ENCODE measurements around the gene BOK. TPM values are rescaled to one million over a fixed set of nuclear protein-coding genes. Genes with fewer than 3 reads are reported as not detected.
A peak's percentile ranks its signal among the peaks of the same experiment; 100 is the strongest.
"Not testable (repeated sequence)": the region's sequence is repeated elsewhere in the genome, so short reads cannot be mapped to it uniquely, and the experiment has no call there.

Gene BOK
- total RNA-seq, 1 donor from 2014 or later, result 4.5 TPM

GRCh38 chr2:241586564-241587264 lies 28.2 kb downstream of the BOK start:
- DNase-seq (ENCODE audit: missing footprints) (no peak), ATAC-seq (no peak)
- intact Hi-C loops (cut with DNase I), result no loop called here

GRCh38 chr2:241589863-241590262 lies 31.3 kb downstream of the BOK start:
- DNase-seq (ENCODE audit: missing footprints); ATAC-seq; intact Hi-C loops (cut with DNase I): not testable (repeated sequence)

DNA sequence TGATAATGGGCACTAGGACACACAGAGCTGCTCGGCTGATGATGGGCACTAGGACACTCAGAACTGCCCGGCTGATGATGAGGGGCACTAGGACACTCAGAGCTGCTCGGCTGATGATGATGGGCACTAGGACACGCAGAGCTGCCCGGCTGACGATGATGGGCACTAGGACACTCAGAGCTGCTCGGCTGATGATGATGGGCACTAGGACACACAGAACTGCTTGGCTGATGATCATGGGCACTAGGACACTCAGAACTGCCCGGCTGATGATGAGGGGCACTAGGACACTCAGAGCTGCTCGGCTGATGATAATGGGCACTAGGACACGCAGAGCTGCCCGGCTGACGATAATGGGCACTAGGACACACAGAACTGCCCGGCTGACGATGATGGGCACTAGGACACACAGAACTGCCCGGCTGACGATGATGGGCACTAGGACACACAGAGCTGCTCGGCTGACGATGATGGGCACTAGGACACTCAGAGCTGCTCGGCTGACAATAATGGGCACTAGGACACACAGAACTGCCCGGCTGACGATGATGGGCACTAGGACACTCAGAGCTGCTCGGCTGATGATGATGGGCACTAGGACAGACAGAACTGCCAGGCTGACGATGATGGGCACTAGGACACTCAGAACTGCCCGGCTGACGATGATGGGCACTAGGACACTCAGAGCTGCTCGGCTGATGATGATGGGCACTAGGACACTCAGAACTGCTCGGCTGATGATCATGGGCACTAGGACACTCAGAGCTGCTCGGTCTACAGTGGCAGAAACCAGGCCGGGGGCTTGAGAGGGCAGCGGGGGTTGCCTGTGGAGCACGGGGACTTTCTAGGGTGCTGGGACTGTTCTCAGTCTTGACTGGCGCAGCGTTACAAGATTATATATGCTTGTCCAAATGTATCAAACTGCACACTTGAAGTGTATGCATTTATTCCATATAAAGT lies 32.2 kb downstream of the BOK start:
- DNase-seq (ENCODE audit: missing footprints); intact Hi-C loops (cut with DNase I); ATAC-seq: not testable (repeated sequence)

DNA sequence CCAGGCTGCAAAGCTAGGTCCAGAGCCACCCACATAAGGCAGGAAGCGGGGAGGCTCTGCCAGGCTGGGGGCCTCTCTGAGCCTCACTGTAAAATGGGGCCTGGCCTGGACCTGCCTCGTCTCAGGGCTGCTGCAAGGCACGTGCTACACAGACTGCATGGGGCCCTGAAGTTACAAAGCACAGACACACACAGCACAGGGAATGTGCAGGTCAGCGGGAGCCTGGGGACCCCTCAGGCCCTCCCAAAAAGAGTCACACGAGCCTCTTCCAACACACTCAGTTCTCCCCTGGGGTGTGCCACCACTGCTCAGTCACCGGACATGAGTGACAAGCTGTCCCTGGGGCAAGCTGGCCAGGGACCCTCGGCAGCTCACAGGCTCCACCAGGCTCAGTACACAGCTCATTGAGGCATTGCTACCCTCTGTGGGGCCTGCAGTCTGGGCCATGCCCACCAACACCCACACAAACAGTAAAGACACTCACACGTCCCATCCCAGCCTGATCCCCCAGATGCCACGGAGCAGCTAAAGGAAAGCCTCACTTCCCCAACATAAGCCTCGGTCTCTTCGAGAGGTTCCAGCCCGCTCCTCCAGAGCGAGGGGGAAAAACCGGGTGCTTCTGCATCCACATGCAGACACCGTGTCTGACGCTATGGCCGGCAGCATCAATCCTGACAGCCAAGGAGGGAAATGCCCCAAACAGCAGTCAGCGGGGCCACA lies 33.7 kb downstream of the BOK start:
- intact Hi-C loops (cut with DNase I), result no loop called here
- DNase-seq (ENCODE audit: missing footprints) (no peak), ATAC-seq (peak; percentile 20)

- no peak for DNase-seq (ENCODE audit: missing footprints)
- no peak for ATAC-seq
- intact Hi-C loops (cut with DNase I), result no loop called here
These were observed 34.7 kb downstream of the BOK start for GRCh38 chr2:241593271-241593670.

DNA sequence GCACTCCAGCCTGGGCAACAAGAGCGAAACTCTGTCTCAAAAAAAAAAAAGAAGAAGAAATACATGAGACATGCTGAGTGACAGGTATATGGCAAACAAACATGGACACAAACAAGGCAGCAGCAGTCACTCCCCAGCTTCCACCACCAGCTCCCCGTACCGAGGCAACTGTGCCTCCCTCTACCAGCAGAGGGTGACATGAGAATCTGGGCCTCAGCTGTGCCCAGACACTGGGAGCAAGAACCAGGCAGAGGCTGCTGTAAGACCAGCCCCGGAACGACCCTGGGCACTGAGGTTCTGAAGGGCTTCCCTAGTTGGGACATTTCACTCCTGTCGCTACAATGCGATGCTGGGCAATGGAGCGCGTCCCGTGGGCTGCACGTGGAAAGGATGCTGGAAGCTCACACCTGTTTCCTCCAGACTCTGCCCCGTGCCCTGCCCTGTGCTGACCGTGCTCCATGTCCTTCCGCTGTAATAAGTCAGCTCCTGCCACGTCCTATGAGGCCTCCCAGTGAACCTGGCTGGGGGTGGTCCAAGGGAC lies 37.1 kb downstream of the BOK start:
- DNase-seq (ENCODE audit: missing footprints), result no peak
- intact Hi-C loops (cut with DNase I), result no loop called here
- no peak for ATAC-seq

DNA sequence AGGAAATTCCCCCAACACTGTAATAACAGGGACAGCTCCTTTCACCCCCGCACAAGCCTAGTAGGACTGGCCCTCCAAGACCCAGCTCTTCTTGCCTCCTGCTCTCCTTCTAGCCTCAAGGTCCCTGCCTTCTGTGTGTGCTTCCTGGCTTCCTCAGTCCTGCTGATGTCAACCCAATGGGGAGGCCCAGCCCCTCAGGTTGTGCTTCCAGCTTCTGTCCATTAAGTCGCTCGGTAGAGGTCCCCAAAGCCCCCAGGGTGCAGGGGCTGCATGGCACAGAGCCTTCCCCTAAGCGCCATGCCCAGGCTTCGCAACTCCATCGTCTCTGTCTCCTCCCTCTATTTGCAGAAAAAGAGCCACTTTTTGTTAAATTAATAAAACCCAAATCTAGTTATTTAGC lies 39.0 kb downstream of the BOK start:
- intact Hi-C loops (cut with DNase I), result no loop called here
- no peak for ATAC-seq
- no peak for DNase-seq (ENCODE audit: missing footprints)

DNA sequence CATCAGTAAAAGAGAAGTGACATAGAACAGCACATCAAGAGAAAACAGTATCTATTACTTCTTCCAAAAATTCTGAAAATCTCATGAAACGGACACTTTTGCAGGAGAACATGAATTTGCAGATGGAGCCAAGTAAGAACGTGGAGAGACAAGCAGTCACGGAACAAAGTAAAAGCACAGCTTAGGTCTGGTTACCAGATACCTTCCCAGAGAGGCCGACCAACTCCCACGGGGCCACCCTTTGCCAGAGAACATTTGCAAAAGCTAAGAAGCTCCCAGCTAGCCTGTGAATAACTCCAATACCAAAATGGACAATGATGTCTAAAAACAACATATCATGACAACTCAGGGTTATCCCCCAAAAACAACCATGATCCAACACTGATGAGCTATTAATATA lies 39.5 kb downstream of the BOK start:
- intact Hi-C loops (cut with DNase I), result no loop called here
- no peak for DNase-seq (ENCODE audit: missing footprints)
- no peak for ATAC-seq

- DNase-seq (ENCODE audit: missing footprints), result no peak
- ATAC-seq, result no peak
- intact Hi-C loops (cut with DNase I), result no loop called here
These were observed 39.9 kb downstream of the BOK start for GRCh38 chr2:241598487-241598886.

- intact Hi-C loops (cut with DNase I), result no loop called here
- no peak for DNase-seq (ENCODE audit: missing footprints)
- no peak for ATAC-seq
These were observed 41.1 kb downstream of the BOK start for GRCh38 chr2:241599615-241600014.

GRCh38 chr2:241601841-241602240 lies 43.3 kb downstream of the BOK start:
- ATAC-seq, result no peak
- intact Hi-C loops (cut with DNase I), result no loop called here

DNA sequence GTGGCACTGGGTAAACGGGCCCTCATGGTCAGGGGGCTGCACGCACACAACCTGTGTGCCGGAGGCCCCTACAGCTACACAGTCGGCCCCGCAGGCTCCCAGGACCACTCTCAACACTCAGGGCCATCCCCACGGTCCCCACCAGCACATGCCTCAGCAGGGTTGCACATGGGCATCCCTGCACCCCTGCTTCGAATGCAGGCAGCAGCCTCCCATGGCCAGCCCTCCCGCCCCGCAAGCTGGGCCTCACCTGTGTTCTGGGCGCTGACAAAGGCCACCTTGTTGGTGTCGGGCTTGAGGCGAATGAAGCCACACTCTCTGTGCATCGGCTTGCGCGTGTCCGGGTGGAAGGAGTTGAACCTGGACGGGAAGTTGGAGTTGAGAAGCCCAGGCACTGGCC lies 44.2 kb downstream of the BOK start:
- no peak for DNase-seq (ENCODE audit: missing footprints)
- ATAC-seq, result no peak
- intact Hi-C loops (cut with DNase I), result no loop called here

More at GRCh38 chr2:241601841-241602240, 43.3 kb downstream of the BOK start:
- no peak for DNase-seq (ENCODE audit: missing footprints)

DNA sequence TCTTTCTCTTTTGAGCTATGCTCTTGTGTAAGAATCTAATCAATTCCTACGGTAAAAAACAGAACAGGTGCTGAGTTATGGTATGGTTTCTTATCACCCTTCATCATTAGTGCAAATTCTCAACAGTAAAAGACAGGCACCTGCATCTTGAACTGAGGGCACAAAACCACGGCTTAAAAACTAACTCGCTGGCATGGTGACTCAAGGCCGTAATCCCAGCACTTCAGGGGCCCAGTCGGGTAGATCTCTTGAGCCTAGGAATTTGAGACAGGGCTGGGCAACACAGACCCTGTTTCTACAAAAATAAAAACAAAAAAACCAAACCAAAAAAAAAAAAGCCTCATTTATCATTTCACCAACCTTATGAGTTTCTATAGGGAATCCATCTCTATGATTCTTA lies 45.1 kb downstream of the BOK start:
- intact Hi-C loops (cut with DNase I), result no loop called here
- ATAC-seq, result no peak
- no peak for DNase-seq (ENCODE audit: missing footprints)

DNA sequence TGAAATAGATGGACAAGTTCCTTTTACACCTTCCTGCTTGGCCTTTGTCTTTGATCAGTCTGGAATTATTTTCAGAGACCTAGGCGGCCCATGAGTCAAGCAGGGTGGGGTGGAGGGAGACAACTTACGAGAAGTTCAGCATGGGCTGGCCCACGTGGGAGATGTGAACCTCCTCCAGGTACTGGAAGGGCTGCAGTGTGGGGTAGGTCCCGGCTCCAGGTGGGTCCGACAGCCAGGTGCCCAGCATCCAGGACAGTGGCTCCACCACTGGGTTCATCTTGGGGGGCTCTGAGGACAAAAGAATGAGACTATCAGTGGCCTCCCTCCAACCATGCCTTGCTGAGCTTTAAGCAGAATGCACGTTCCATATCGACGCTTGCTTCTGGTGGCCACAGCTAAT lies 47.6 kb downstream of the BOK start:
- no peak for ATAC-seq
- DNase-seq (ENCODE audit: missing footprints), result no peak
- intact Hi-C loops (cut with DNase I), result no loop called here

- ATAC-seq, result no peak
- intact Hi-C loops (cut with DNase I), result no loop called here
- no peak for DNase-seq (ENCODE audit: missing footprints)
These were observed 48.8 kb downstream of the BOK start for GRCh38 chr2:241607162-241607885.

- no peak for DNase-seq (ENCODE audit: missing footprints)
- intact Hi-C loops (cut with DNase I), result no loop called here
- no peak for ATAC-seq
These were observed 50.3 kb downstream of the BOK start for GRCh38 chr2:241608881-241609280.

- DNase-seq (ENCODE audit: missing footprints), result peak; percentile 91
- intact Hi-C loops (cut with DNase I), result loop anchor here (5.0 to 10.0 kb wide), 2 partner anchors 103 to 505 kb away; partner anchors contain the start of genes MTERF4 and STK25
- peak; percentile 89 for ATAC-seq
These were observed 51.6 kb downstream of the BOK start for GRCh38 chr2:241609859-241610793.

Measured in Right ventricle myocardium inferior (tissue), 1 donor.